ENCODE measurements around the gene SOX15.
A peak's percentile ranks its signal among the peaks of the same experiment; 100 is the strongest.

SOX15 gene

GRCh38 chr17:7575959-7576358 lies 13.9 kb downstream of the SOX15 start:
- no peak for DNase-seq

DNA sequence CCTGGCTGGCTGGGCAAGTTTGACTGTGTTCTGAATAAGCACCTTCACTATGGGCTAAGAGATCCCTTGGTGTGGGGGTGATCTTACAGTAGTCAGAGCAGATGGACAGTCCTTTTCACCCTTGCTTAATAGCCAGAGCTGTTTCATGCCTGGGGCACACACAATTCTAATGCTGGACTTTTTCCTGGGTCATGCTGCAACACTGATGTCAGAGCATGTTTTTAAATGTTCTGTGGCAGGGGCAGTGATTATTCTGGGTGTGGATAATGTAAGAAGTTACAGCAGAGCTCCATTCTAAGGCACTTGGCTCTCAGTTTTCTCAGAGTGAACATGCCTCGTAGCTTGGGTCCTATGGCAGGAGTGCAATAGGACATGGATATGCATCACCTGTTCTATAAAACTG lies 14.4 kb downstream of the SOX15 start:
- no peak for DNase-seq

DNA sequence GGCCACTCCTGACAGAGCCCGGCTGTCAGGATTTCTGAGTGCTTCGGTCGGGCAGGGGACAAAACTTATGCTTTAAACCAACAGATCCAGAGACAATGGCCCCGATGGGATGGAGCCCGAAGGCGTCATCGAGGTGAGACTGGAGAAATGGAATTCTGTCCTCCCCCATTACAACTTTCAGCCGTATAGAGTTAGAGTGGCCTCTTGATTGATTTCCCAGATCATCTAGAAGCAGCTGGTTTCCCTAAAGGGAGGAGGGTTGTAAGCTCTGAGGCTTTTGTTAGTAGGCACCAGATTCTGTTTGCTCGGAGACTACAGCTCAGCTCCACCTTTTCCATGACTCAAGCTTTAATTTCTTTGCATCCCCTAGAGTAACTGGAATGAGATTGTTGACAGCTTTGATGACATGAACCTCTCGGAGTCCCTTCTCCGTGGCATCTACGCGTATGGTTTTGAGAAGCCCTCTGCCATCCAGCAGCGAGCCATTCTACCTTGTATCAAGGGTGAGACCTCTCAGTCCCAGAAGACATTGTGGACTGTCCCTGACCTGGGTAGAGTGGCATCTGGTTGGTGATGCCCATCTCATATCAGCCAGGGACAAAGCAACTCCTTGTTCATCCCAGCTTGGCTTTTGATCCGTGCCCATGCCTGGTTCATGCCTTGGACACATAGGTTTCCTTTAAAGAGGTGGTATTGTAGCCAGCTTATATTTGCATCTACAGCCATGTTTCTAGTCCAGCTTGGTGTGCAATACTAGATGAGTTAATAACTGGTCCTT lies 15.5 kb downstream of the SOX15 start:
- DNase-seq = no peak

DNA sequence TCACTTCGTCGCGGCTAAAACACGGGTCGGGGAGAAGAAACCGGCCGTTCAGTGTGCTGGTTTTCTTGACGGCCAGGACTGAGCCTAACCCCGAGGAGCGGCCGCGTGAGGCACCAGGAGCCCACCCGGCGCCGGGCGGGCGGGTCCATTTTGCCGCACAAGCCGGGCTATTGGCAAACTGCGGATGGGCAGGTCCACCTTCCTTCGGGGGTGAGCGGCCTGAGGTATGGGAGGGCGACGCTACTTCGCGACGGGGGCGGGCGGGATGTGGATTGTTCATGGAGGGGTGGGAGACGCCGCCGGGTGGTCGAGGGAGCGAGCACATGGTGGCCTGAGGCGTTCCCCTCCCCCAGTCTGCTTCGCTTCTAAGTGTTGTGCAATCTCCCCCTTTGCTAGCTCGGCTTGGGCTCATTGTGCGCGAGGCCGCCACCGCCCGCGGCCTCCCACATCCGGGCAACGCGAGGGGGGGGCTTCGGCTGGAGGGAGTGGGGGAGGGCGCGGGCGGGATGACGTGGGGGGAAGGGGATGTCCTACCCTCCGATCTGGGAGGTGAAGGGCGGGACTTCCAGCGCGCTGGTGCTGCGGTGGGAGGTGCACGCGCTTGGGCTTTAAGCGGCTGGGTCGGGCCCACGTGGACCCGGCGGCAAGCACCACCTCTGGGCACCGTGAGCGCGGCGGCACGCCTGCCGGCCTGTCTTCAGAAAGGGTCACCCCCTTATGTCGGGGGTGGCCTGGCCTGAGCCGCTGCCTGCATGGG lies 16.4 kb downstream of the SOX15 start:
- DNase-seq = peak; percentile 73

- DNase-seq = peak; percentile 86
Observed at GRCh38 chr17:7572588-7573323, 17.1 kb downstream of the SOX15 start.

GRCh38 chr17:7572338-7572587 lies 17.6 kb downstream of the SOX15 start:
- DNase-seq = no peak

GRCh38 chr17:7570351-7570750 lies 19.5 kb downstream of the SOX15 start:
- no peak for DNase-seq

DNA sequence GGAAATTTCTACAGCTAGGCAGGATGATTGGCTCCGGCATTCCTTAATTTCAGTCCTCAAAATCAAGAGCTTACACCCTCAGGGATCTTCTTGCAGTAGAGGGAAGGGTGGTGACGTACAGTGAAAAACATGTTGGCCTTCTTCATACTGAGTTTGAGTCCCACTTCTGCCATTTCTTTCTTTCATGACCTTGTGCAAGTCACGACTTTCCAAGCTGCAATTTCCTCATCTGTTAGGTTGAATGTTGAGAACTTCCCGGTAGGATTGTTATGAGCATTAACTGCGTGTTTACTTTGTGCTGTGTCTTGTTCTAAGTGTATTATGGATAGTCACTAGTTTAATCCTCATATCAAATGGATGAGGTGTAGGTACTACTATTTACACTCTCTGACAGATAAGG lies 20.3 kb downstream of the SOX15 start:
- DNase-seq = no peak

- no peak for DNase-seq
Observed at GRCh38 chr17:7563115-7563869, 26.6 kb downstream of the SOX15 start.

DNA sequence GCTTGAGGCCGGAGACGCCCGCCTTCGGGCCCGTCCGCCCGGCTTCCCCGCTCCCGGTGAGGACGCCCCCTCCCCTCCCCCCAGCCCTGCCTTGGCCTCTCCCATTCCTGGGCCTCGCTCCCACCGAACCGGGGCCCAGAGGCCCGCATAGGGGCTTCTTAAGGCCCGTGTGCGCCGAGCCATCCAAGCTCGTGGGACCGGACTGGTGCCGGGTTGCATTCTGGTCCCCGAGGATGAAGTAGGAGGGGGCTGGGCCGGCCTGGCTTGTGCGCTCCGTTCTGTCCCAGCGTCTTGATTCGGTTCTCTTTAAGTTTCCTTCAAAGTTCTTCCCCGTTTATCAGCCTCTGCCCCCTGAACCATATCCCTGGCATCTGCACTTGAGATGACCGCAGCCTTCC lies 27.7 kb downstream of the SOX15 start:
- DNase-seq = no peak

DNA sequence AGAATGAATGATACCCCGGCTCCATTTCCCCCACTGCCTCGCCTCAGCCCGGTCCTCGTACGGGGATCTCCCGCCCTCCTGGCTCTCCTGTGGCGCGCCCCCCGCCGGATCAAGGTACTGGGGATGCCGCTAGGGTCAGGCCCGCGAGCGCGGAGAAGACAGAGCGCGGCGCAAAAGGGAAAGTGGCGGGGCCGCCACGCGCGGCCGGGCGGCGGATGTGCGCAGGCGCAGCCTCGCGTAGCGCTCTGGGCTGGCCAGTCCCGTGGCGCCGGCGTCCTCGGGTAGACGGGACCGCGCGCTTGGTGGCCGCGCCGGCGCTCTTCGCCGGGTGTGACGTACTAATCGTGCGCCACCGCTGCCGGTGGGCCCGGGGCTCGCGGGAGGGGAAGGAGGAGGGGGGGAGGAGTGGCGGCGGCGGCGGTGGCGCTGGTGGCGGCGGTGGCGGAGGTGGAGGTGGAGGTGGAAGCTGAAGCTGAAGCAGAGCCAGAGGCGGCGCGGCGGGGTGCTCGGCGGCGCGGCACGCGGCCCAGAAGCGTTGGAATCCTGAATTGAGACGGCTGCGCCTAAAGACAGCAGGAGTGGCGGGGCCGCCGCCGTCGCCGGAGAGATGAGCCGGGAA lies 28.2 kb downstream of the SOX15 start, which contains the start of gene SENP3:
Gene SENP3 (plus strand): TSS at position 331 of the 619 bp plus-strand sequence. CDS start 1,158 bp downstream, outside the sequence.
- DNase-seq = peak; percentile 65

- peak; percentile 78 for DNase-seq
Observed at GRCh38 chr17:7561028-7561575, 28.8 kb downstream of the SOX15 start.

DNA sequence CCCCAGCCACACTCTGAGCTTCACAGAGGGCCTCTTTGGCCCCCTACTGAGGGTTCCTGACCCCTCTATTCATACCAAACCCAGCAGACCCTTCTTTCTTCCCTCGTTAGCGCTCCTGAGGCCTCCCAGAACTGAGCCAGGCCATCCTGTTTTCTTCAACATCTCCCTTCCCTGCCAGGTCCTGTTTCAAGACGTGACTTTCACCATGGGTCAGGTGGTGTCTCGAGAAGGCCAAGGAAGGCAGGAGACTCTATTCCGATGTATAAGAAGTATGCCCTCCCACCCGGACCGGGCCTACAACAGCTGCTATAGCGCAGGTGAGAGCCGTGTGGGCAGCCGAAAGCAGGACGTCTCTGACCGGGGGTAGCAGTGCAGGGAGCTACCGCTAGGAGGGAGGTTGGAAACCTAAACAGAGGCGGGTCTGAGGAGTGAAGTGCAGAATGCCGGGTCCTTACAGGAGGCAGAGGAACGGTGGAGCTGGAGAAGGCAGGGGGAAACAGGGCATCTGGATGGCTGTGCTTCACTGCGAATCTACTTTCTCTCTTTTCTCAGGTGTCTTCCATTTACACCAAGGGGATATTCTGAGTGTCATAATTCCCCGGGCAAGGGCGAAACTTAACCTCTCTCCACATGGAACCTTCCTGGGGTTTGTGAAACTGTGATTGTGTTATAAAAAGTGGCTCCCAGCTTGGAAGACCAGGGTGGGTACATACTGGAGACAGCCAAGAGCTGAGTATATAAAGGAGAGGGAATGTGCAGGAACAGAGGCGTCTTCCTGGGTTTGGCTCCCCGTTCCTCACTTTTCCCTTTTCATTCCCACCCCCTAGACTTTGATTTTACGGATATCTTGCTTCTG lies 29.5 kb downstream of the SOX15 start:
- peak; percentile 42 for DNase-seq

DNA sequence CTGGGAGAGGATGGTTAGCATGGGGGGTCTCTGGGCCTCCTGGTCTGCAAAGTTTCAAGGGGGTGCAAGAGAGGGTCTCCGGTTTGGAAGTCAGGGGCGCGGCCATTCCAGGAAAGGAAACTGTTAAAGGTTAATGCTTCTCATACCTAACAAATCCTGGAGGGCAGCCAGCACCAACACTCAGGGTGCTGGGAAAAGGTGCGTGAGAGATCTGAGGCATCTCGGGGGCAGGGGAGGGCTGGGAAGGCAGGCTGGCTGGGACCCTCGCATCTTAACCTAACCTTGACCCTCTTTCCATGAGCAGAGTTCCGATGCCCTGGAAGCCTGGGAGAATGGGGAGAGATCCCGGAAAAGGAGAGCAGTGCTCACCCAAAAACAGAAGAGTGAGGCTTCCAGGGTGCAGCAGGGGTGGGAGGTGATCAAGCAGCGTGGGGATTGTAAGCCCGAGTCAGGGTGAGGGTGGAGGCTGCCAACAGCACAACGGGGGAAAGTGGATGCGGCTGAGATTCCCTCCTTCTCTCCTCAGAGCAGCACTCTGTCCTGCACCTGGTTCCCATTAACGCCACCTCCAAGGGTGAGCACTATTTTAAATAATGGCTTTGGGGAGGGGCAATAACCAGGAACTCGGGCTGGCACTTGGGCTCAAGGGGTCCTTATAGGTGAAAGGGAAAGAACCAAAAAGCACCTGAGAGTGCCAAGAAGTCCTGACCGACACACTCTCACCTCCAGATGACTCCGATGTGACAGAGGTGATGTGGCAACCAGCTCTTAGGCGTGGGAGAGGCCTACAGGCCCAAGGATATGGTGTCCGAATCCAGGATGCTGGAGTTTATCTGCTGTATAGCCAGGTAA lies 30.3 kb downstream of the SOX15 start:
- no peak for DNase-seq

GRCh38 chr17:7558544-7559319 lies 31.2 kb downstream of the SOX15 start, which contains the start of gene TNFSF13:
Gene TNFSF13 (plus strand): TSS chr17:7558750. CDS start chr17:7559040, 290 bp downstream.
- no peak for DNase-seq

DNA sequence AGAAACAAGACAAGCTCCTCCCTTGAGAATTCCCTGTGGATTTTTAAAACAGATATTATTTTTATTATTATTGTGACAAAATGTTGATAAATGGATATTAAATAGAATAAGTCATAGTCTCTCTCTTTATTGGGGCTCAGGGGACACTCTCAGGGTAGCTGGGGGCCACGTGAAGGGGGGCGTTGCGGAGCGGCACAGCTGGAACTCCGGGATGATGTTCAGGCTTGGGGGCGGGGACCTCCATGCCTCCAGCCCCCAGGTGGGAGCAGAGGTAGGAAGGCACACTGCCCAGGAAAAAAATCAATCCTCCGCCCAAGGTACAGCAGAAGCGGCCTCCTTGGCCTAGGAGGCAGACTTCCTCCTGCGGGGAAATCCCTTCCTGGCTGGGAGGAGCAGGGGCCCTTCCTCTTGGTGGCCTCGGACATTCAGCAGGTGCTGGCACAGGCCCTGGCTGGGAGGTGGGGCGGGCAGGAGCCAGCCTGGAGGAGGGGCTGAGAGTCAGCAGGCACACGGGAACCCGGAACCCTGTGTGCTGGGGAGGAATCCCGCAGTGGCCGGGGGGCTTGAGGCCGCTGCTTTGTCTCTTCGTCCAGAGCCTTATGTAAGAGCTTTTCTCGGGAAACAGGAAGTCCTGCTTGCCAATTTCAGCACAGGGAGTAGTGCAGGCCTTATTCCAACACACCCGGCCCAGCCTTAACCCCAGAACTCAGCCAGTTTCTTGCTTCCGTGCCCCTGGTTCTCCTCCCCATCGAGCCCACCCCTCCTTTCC lies 31.9 kb downstream of the SOX15 start:
- peak; percentile 34 for DNase-seq

- DNase-seq = no peak
Observed at GRCh38 chr17:7557147-7557764, 32.6 kb downstream of the SOX15 start.

GRCh38 chr17:7556627-7557026 lies 33.3 kb downstream of the SOX15 start:
- no peak for DNase-seq
